CD4-positive, alpha-beta T cell treated with Interleukin-12 subunit alpha and Interleukin-12 subunit beta, for 1 hour (primary cell): ENCODE measurements around the gene INPP4B.
"Not testable (repeated sequence)": the region's sequence is repeated elsewhere in the genome, so short reads cannot be mapped to it uniquely, and the experiment has no call there.

Experiments used
- DNase-seq: peaks from one replicate; pipeline ENCODE4 v3.0.0-alpha.2; 2020

INPP4B gene

GRCh38 chr4:142530728-142531127 is 315.4 kb downstream of the INPP4B start:
- DNase-seq = no peak

DNA sequence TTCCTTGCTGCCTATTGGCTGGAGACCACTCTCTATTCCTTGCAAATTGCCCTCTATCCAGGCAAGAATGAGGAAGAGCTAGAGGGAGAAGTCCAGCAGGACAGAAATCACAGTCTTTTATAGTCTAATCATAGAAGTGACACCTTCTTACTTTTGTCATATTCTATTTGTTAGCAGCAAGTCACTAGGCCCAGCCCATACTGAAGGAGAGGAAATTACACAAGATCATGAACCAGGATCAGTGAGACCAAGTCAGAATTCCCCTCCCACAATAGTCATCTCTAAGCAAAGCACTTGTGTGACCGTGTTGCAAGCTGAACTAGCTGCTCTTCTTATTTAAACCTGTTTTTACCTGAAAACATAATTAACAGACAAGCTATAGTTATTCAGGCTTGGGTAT is 317.7 kb downstream of the INPP4B start:
- no peak for DNase-seq

- no peak for DNase-seq
Measured at GRCh38 chr4:142523111-142523510, 323.0 kb downstream of the INPP4B start.

DNA sequence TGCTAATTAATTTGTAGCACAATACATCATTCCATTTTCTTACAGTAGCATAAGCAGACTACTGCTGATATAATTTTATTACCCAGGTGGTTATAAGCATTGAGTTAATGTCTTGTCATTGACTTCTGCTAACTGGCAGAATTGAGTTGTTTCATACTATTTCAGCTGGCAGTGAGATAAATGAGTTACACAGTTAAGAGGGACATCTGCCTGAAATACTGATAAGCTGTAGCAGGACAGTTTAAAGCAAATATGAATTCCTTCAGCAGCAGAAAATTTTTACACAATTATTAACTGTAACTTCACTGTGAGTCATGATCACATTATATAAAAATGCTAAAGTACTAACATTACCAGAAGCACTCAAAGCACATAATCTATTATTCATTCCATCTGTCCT is 326.8 kb downstream of the INPP4B start:
- no peak for DNase-seq

GRCh38 chr4:142516686-142517526 is 329.2 kb downstream of the INPP4B start:
- no peak for DNase-seq

GRCh38 chr4:142512161-142512560 is 333.9 kb downstream of the INPP4B start:
- no peak for DNase-seq

GRCh38 chr4:142509881-142510280 is 336.2 kb downstream of the INPP4B start:
- DNase-seq = no peak

- not testable (repeated sequence) for DNase-seq
Measured at GRCh38 chr4:142509381-142509780, 336.7 kb downstream of the INPP4B start.

DNA sequence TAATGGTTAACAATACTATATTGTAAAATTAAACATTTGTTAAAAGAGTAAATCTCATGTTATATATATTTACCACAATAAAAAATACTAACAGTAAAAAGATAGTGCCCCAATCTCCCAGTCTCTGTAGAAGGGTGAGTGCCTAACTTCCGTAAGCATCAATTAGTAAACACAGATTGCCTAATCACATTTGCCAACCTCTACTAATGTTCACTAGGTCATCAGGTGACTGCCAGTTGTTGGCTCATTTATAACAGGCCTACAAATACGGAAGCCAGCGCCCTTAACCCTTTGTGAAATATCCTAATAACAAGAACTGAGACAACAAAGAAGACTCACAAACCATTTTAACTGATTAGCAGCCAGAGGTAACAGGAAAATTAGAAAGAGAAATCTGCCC is 345.1 kb downstream of the INPP4B start:
- no peak for DNase-seq

DNA sequence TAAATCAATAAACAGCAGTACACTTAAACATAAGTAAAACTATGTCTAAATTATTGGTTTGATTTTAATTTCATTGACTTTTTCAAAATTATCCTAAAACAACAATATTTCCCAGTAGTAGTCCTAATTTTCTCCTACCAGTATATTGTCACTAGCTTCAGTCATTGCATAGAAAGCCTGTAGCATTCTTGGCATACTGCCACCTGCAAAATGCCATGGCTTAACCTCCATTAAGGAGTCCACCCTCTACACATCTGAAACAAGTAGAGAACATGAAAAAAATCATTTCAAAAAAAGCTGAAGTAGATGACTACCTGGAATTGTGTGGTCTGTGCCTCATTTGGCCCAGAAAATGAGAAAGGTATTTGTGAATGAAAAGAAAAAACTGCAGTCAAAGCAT is 348.5 kb downstream of the INPP4B start:
- DNase-seq = no peak

DNA sequence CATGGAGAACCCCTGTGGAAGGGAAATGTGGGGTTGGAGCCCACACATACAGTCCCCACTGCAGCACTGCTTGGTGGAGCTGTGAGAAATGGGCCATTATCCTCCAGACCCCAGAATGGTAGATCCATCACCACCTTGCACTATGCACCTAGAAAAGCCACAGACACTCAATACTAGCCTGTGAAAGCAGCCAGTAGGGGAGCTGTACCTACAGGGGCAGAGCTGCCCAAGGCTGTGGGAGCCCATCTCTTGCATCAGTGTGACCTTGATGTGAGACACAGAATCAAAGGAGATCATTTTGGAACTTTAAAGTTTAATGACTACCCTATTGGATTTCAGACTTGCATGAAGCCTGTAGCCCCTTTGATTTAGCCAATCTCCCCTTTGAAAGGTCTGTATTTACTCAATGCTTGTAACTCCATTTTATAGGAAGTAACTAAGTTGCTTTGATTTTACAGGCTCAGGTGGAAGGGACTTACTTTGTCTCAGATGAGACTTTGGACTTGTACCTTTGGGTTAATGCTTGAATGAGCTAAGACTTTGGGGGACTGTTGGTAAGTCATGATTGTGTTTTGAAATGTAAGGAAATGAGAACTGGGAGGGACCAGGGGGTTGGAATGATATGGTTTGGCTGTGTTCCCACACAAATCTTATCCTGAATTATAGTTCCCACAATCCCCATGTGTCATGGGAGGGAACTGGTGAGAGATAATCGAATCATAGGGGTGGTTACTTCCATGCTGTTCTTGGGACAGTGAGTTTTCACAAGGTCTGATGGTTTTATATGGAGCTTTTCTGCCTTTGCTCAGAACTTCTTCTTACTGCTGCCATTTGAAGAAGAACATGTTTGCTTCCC is 352.6 kb downstream of the INPP4B start:
- DNase-seq = no peak

- DNase-seq = no peak
Measured at GRCh38 chr4:142485452-142485851, 360.6 kb downstream of the INPP4B start.

- DNase-seq = no peak
Measured at GRCh38 chr4:142480244-142480643, 365.9 kb downstream of the INPP4B start.

GRCh38 chr4:142475663-142476062 is 370.4 kb downstream of the INPP4B start:
- no peak for DNase-seq

DNA sequence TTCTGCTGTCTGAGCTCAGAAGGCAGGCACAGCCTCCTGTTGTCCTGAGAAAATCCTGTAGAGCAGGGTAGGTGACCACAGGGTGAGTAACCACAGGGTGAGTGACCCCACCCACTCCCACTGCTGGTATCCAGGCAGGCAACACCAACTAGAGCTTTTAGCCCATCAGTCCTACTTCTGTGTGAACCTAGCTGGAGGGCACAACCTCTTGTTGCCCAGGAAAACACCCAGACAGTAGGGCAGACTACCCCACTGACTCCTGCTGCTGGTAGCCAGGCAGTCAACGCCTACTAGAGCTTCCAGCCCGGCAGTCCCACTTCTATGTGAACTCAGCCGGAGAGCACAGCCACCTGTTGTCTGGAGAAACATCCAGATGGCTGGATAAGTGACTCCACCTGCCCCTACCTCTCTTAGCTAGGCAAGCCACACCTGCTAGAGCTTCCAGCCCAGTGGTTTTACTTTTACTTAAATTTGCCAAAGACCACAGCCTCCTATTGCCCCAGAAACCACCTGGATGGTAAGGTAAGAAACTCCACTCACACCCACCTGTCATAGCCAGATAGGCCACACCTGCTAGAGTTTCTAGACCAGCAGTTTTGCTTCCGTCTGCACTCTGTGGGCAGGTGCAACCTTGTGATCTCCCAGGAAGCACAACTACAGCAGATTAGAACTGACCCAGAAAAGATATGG is 371.6 kb downstream of the INPP4B start:
- peak; percentile 33 for DNase-seq

DNA sequence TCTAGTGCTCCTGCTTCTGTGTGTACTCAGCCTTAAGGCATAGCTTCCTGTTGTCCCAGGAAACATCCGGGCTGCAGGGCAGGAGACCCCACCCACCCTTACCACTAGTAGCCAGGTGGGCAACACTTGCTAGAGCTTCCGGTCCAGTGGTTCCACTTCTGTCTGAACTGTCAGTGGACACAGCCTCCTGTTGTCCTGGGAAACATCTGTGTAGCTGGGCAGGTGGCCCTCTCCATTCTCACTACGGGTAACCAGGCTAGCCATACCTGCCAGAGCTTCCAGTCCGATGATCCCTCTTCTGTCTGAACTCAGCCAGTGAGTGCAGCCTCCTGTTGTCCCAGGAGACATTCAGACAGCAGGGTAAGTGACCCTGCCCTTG is 372.2 kb downstream of the INPP4B start:
- DNase-seq = no peak

DNA sequence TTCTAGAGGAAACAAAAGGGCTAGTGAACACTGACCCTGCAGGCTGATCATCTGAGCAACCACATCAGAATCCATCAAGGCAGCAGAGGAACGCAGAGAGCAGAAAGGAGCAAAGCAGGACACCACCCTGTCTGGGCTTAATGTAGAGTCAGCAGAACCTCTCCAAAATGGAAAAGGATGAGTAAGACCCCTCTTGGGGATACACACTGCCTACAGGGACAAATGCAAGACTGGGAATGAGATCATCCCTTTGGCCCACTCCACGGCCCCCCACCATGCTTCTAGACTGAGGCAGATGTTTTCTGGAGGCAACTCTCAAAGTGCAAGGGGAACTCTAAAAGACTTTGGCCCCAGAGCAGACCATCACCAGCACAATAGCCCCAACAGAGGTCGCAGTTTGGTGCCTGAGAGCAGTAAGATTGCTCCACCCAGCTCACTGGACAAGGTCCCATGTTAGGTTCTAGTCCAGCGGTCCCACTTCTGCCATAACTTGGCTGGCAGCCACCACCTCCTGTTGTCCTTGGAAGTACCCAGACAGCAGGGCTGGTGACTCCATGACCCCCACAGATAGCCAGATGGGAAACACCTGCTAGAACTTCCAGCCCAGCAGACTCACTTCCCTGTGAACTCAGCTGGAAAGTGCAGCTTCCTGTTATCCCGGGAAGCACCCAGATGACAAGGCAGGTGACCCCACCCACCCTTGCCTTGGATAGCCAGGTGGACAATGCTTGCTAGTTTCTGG is 372.7 kb downstream of the INPP4B start:
- no peak for DNase-seq

DNA sequence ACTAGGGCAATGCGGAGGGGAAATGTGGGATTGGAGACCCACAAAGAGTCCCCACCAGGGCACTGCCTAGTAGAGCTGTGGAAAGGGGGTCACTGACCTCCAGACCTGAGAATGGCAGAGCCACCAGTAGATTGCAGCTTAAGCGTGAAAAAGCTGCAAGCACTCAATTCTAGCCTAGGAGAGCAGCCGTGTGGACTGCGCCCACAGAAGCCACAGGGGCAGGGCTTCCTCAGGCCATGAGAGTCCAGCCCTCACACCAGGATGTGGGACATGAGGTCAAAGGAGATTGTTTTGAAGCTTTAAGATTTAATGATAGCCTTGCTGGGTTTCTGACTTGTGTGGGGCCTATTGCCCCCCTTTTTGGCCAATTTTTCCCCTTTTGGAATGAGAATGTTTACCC is 379.0 kb downstream of the INPP4B start:
- no peak for DNase-seq

DNA sequence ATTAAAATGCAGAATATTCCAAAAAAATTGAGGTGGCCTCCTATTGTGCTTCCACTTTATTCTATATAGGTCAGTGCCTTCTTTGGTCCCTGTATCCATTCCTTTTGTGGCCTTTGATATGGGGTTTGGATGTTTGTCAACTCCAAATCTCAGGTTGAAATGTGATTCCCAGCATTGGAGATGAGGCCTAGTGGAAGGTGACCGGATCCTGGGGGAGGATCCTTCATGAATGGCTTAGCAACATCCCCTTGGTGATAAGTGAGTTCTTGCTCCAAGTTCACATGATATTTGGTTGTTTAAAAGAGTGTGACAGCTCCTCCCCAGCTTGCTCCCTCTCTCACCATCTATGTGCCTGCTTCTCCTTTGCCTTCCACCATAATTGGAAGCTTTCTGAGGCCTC is 380.6 kb downstream of the INPP4B start:
- DNase-seq = no peak

DNA sequence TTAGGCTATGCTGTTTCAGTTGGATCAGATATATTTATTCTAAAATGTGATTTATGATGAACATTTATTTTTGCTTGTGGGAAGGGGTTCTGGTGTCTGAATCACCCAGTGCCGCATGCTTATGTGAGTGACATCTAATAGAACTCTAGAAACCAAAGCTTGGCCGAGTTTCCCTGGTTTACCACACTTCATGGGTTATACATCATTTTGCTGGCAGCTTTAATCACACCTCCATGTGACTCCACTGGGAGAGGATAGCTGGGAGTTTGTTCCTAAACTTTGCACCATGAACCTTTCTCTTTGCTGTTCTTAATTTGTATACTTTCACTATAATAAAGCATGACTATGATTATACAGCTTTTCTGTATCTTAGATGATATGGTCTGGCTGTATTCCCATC is 382.9 kb downstream of the INPP4B start:
- DNase-seq = no peak

DNA sequence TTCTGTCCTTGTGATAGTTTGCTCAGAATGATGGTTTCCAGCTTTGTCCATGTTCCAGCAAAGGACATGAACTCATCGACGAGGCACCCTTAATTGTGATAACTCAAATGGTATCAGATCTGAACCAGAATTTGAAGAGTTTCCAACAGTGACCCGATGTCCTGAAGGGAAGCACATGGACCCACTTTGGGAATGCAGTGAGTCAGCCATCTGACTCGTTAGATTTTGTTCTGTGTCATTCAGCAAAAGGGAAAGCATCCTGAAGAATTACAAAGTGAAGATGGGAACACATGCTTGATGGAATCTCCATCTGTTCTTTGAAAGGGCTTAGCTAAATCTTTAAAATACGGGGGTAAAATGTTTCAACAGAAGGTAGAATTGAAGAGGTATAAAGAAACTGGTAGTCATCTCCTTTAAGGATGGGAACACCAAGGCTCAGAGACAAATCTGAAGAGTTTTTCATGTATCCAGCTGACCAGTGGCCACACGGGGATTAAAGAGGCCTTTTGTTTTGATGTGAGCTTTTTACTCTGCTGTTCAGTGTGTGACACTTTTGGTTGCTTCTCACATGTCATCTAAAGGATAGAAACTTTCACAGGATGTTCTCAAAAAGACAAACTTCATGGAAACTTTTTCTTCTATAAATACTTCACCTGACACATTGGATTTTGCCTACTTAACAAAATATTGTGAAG is 393.8 kb downstream of the INPP4B start:
- DNase-seq = no peak

DNA sequence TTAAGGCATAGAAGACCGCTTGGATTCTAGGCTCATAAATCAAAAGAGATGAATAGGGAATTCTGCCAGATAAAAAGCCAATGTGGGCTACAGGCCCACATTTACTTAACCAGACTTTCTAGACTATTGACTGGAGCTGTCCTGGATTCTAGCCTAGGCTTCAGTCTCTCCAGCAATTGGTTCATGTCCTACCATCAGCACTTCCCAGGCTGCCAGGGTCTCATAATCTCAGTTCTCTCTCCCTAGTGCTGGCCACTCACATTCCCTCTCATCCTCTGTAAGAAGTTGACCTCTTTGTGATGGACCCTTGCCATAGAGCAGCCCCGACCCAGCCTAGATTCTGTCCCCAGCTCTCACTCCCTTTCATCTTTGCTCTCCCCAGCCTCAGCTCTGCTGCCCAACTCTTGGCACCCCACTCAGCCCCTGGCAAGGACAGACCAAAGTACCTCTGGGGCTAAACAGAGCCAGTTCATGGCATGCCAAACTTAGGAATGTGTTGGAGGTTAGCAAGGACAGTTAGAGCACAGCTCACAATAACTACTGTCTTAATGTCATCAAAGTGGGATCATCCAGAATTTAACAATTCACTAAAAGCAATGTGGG is 396.2 kb downstream of the INPP4B start:
- DNase-seq = no peak
